Thymus (tissue), 11 donors: Measurements from ENCODE around the gene PBX4. TPM values are rescaled to one million over a fixed set of nuclear protein-coding genes. Genes with fewer than 3 reads are reported as not detected.

Source experiments
- DNase-seq, 9 donors: peaks; one replicate each; pipeline ENCODE4 v3.0.0-alpha.2; 2013; ENCODE audit warnings: low spot score in 9 of 9, low read depth in 6 of 9, missing footprints in 1 of 9
- H3K27ac ChIP-seq, 2 donors: one replicate each; pipeline ENCODE4 v1.5.1; 2013; ENCODE audit warnings: control low read depth in 1 of 2, low read depth in 1 of 2, low read length in 1 of 2, mild to moderate bottlenecking in 1 of 2, moderate library complexity in 1 of 2
- H3K27me3 ChIP-seq, 2 donors: one replicate each; pipeline ENCODE4 v1.5.1; 2013; ENCODE audit warnings: low read length in 1 of 2; ENCODE audit not compliant: control insufficient read depth in 2 of 2, insufficient read depth in 1 of 2
- H3K36me3 ChIP-seq, 2 donors: one replicate each; pipeline ENCODE4 v1.5.1; 2013; ENCODE audit warnings: low read length in 1 of 2, mild to moderate bottlenecking in 1 of 2, moderate library complexity in 1 of 2; ENCODE audit not compliant: control insufficient read depth in 2 of 2, insufficient read depth in 2 of 2
- H3K4me1 ChIP-seq, 2 donors: one replicate each; pipeline ENCODE4 v1.5.1; 2013; ENCODE audit warnings: low read length in 2 of 2; ENCODE audit not compliant: control insufficient read depth in 2 of 2, insufficient read depth in 2 of 2
- H3K4me3 ChIP-seq, 2 donors: one replicate each; pipeline ENCODE4 v1.5.1; 2013; ENCODE audit warnings: low read length in 2 of 2, control low read depth in 1 of 2, mild to moderate bottlenecking in 1 of 2
- H3K9me3 ChIP-seq, 2 donors: one replicate each; pipeline ENCODE4 v1.5.1; 2013; ENCODE audit warnings: low read length in 1 of 2, mild to moderate bottlenecking in 1 of 2; ENCODE audit not compliant: control insufficient read depth in 2 of 2, insufficient read depth in 1 of 2
- WGBS: extraction: QIAGEN DNeasy Blood & Tissue Kit; methylation state at CpG from one replicate; pipeline ENCODE4 v1.1.7; 2013; 5-methylcytosine and 5-hydroxymethylcytosine counted together
- polyA plus RNA-seq: library from polyadenylated mRNA; stranded (reverse); fragments of 200-250 nt; gene quantifications from one replicate; pipeline ENCODE4 v1.2.3, GENCODE V29; 2013
- total RNA-seq: library from RNA; stranded (reverse); fragments of 120-200 nt; gene quantifications from one replicate; pipeline ENCODE4 v1.2.4, GENCODE V29; 2013
- donor health status: healthy.

Gene PBX4
- total and polyA plus RNA-seq, 2 donors, result 4.1 to 26.7 TPM

DNA sequence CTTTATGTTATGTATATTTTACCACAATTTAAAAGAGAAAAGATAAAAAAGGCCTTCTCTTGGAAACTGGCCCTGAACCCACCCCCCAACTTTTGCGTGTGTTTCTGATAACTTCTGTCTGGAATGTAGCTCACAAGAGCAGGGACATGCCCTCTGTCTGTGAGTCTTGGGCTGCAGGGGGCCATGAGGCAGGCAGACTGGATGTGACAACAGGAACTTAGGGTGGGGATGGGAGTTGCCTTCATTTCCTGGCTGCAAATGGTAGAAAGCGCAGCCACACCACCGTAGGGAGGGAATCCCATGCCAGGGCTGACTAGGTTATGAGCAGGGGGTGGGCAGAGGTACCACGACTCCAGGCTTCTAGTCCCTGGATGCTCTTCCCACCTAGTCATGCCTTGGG is 58.6 kb downstream of the PBX4 start:
- no peak for DNase-seq
- Histone ChIP-seq H3K27ac (no peak overlapping the region), H3K4me1 (no peaks in the 10 kb centered on the region), H3K9me3 (no peaks in the 10 kb centered on the region), H3K27me3 (no peaks in the 10 kb centered on the region), H3K36me3 (peaks cover 8 to 22% of the 10 kb centered on the region in 2 donors), H3K4me3 (no peak overlapping the region)
- 69% methylated on average over 4 of the region's 4 CpGs for WGBS

DNA sequence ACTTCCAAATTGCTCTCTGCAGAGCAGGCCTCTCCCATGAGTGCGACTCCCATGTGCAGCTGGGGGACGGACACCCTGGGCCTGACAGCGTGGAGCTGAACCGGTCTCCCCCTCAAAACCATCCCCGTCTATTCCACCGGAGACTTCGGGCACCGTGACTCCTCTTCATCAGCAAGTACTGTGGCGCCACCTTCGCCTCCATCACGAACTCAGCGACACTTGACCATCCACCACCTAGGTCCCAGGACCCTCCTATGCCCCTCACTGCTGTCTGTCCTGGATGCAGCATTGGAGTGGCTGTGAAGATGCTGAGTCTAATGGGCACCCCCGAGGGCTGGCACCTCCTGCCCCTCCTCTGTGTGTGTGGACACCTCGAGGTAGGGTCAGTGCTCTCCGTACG is 59.9 kb downstream of the PBX4 start:
- no peaks in the 10 kb centered on the region for H3K27me3 ChIP-seq
- no peaks in the 10 kb centered on the region for H3K9me3 ChIP-seq
- H3K4me3 ChIP-seq, result no peak overlapping the region
- no peaks in the 10 kb centered on the region for H3K4me1 ChIP-seq
- H3K36me3 ChIP-seq, result peaks cover 4 to 18% of the 10 kb centered on the region in 2 donors
- WGBS, result 97% methylated on average over 16 of the region's 16 CpGs
- no peak overlapping the region for H3K27ac ChIP-seq
- no peak for DNase-seq

DNA sequence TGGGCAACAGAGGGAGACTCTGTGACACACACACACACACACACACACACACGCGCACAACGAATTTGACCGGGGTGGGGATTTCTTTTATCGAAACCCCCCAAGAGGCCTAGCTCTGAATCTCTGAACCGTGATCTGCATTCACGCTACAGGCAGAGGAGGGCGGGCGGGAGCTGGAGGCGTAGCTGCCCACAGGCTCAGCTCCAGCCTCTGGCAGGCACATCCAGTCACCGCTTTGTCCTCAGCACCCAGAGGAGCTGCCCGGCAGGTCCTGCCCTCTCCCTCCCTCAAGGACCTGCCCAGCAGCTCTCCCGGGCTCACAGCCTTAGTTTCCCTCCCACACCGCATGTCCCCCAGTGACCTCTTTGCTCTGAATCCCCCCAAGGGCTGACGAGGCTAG is 60.4 kb downstream of the PBX4 start:
- H3K4me1 ChIP-seq, result no peaks in the 10 kb centered on the region
- DNase-seq, result no peak
- WGBS, result 90% methylated on average over 15 of the region's 15 CpGs
- H3K4me3 ChIP-seq, result no peak overlapping the region
- H3K36me3 ChIP-seq, result peaks cover under 1 to 14% of the 10 kb centered on the region in 2 donors
- no peaks in the 10 kb centered on the region for H3K9me3 ChIP-seq
- H3K27ac ChIP-seq, result no peak overlapping the region
- H3K27me3 ChIP-seq, result no peaks in the 10 kb centered on the region

DNA sequence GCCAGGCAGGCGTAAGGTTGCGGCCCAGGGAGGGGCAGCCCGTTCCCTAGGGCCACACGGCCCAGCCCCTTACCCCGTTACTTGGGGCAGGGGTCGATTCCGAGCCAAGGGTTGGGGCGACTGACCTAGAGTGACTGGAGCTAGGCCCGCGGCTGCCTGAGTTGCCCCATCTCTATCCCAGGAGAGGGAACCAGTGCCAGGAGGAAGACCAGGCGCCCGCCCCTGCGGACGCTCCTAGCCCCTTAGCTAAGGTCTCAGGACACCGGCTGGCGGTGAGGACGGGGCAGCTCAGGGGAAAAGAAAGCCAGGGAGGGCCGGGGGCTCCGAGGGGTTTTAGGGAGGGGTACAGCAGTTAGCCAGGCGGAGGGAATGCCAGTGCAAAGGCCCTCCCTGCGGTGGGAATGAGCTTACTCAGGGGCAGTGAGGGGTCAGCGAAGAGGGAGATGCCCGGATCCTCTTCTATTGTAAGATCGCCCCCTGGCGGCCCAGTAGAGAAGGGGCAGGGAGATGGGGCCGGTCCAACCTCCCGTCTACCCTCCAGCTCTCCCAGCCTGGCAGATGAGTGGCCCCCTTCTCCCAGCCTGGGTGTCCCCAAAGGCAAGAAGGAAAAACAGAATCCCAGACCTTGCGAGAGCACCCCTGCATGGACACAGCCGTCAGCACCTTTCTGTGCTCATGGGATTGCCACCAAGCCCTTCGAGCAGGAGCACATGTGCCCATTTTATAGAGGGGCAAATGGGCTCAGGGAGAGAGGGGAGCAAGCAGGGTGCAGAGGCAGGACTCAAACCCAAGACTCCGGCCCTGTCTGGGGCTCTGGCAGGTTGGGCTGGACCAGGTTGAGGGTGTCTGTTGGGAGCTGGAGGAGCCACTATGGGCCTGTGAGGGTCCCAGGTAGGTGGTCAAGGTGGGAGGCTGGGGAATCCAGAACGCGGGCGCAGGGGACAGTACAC is 64.1 kb downstream of the PBX4 start:
- no peak overlapping the region for H3K4me3 ChIP-seq
- DNase-seq, result peak in 1 of 9 donors; percentile 38
- no peak overlapping the region for H3K27ac ChIP-seq
- peaks cover 0 to 4% of the 10 kb centered on the region in 2 donors for H3K27me3 ChIP-seq
- peaks cover 0 to 4% of the 10 kb centered on the region in 2 donors for H3K36me3 ChIP-seq
- 77% methylated on average over 34 of the region's 34 CpGs for WGBS
- peaks cover 0 to 4% of the 10 kb centered on the region in 2 donors for H3K9me3 ChIP-seq
- no peaks in the 10 kb centered on the region for H3K4me1 ChIP-seq

DNA sequence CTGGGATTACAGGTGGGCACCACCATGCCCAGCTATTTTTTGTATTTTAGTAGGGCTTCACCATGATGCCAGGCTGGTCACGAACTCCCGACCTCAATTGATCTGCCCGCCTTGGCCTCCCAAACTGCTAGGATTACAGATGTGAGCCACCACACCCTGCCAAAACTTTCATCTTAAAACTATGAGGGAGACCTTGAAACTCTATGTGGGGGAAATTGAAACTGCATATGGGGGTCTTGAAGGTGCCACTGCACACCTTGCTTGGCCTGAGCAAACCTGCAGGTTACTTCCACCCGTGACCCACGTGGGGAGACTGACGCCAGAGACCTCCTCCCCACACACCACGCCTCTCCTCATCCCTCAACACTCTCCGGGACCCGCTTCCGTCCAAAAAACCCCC is 64.8 kb downstream of the PBX4 start:
- H3K4me1 ChIP-seq, result no peaks in the 10 kb centered on the region
- no peak for DNase-seq
- H3K27me3 ChIP-seq, result peaks cover 0 to 4% of the 10 kb centered on the region in 2 donors
- no peak overlapping the region for H3K4me3 ChIP-seq
- 92% methylated on average over 10 of the region's 10 CpGs for WGBS
- peaks cover 0 to 4% of the 10 kb centered on the region in 2 donors for H3K9me3 ChIP-seq
- H3K36me3 ChIP-seq, result peaks cover 0 to under 1% of the 10 kb centered on the region in 2 donors
- no peak overlapping the region for H3K27ac ChIP-seq

DNA sequence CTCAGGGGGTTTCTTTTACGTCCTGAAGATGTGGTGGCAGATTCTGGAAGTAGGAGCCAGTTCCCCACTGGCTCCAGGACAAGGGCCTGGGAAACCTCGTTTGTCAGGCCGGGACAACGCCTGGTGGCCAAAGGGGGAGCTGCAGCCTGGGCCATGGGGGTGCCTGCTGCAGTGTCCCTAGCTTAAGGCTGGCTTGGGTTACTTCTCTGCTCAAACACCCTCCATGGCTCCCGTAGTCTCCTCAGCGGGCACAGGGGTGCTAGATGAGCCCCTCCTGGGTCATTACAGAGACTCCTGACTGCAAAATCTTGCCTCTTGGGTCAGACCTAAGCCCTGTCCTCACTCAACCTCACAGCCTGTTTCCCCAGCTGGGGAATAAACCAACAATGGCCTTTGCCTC is 65.7 kb downstream of the PBX4 start:
- Histone ChIP-seq H3K4me3 (no peak overlapping the region), H3K27ac (no peak overlapping the region), H3K9me3 (peaks cover 0 to 4% of the 10 kb centered on the region in 2 donors), H3K36me3 (no peaks in the 10 kb centered on the region), H3K27me3 (peaks cover 0 to 8% of the 10 kb centered on the region in 2 donors), H3K4me1 (no peaks in the 10 kb centered on the region)
- no peak for DNase-seq
- WGBS, result 73% methylated on average over 6 of the region's 6 CpGs

DNA sequence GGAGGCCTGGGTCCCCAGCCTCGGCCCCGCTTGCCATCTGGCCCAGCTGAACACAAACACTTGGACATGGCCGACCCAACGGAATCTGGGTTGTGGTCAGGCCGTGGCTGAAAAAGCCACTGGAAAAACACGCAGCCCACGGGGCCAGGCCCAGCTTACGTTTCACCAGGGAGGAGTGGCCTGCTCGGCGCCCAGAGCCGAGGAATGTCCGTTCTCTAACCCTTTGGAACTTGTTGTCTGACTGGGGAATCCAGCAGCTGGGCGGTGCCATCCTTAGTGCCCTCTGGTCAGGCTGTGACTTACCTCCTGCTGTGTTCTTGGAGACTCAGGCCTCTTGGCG is 66.7 kb downstream of the PBX4 start:
- DNase-seq, result no peak
- no peaks in the 10 kb centered on the region for H3K4me1 ChIP-seq
- whole genome bisulfite sequencing, result 89% methylated on average over 14 of the region's 14 CpGs
- no peaks in the 10 kb centered on the region for H3K36me3 ChIP-seq
- H3K4me3 ChIP-seq, result no peak overlapping the region
- H3K9me3 ChIP-seq, result peaks cover 0 to 4% of the 10 kb centered on the region in 2 donors
- peaks cover 0 to 13% of the 10 kb centered on the region in 2 donors for H3K27me3 ChIP-seq
- H3K27ac ChIP-seq, result no peak overlapping the region

DNA sequence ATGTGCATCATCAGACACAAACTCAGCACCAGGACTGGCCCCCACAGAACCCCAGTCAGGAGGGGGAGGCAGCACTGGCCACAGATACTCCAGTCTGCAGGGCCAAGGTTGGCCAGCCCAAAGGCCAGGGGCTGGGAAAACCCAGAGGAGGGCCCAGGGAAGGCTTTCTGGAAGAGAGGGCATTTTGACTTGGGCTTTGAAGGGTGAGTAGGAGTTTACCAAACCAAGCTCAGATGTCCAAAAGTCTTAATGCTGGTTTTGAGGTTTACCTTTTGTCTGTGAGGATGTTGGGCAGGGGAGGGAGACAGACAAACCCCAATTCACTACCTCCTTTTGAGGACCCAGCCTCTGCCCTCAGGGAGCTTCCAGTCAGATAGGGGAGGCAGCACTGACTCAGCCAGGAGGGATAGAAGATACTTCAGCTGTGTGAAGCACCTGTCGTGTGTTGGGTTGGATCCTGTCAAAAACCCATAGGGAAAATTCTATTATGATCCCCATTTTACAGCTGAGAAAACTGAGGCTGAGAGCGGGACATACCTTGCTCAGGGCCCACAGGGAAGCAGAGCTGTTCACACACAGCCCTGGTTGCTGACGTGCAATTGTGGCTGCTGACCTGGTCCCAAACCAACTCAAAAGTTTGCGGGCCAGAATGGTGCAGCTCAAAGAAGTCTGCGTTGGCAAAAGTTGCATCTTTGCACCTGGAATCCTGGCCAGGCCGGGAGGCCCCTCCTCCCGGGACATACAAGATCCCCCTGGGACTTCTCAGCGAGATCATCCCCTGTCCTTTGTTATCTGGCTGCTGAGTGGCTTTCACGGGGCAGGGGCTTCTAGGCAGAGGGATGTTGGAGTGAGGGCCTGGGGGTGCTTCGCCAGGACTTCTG is 67.3 kb downstream of the PBX4 start:
- no peak for DNase-seq
- H3K27ac ChIP-seq, result no peak overlapping the region
- H3K9me3 ChIP-seq, result peaks cover 0 to 4% of the 10 kb centered on the region in 2 donors
- peaks cover 0 to 13% of the 10 kb centered on the region in 2 donors for H3K27me3 ChIP-seq
- H3K4me3 ChIP-seq, result no peak overlapping the region
- 90% methylated on average over 10 of the region's 10 CpGs for WGBS
- no peaks in the 10 kb centered on the region for H3K36me3 ChIP-seq
- H3K4me1 ChIP-seq, result no peaks in the 10 kb centered on the region

DNA sequence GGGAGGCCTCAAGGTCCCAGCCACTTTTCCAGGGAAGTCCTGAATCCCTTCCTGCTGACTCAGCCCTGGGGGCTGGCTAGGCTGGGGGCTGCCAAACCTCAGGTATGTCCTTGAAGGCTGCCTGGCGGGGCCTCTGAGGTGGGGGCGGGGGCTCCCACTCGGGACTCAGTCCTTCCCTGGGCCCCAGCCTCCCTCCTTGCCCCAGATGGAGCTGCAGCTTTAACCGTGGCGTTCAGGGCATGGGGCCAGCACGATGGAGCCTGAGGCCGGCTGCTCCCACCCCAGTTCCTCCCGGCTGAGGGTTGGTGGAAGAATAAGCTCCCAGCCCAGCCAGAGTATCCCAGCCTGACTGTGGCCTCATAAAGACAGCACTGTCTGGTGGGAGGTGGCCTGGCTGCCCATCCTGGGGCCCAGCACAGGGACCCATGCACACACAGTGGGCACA is 68.0 kb downstream of the PBX4 start:
- H3K36me3 ChIP-seq, result no peaks in the 10 kb centered on the region
- H3K4me3 ChIP-seq, result no peak overlapping the region
- no peak for DNase-seq
- WGBS, result 75% methylated on average over 8 of the region's 8 CpGs
- no peaks in the 10 kb centered on the region for H3K4me1 ChIP-seq
- peaks cover 0 to 7% of the 10 kb centered on the region in 2 donors for H3K9me3 ChIP-seq
- H3K27ac ChIP-seq, result no peak overlapping the region
- H3K27me3 ChIP-seq, result peaks cover 0 to 13% of the 10 kb centered on the region in 2 donors
